ENCODE measurements around the gene PHOSPHO2. TPM values are rescaled to one million over a fixed set of nuclear protein-coding genes. Genes with fewer than 3 reads are reported as not detected.

Gene PHOSPHO2
- total RNA-seq, 4 donors from 2014 or later = 6.1 to 10.5 (median 7.5) TPM

DNA sequence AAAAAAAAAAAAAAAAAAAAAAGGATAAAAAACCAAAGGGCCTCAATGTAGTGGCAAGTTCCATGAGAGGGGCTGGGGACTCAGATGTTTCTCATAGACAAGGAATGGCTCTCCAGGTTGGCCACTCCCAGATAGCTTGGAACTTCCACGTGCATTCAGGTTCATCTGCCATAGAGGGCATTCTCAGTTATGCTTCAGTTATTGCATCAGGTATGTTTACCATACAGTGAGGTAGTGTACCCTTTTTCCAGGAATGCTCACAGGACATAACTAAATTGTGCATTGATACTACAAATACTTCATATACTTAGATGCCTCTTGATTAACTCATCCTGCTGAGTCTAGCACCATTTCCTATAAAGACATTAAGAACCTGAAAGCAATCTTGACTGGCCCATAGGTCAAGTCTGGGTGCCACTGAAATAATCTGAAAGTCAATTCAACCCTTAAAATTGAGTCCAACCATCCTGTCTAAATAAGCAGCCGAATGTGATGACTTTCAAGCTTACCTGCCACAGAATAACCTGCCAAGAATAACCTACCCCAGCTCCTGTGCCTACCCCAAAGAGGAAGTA is 24.7 kb downstream of the PHOSPHO2 start:
- Histone ChIP-seq H3K36me3 (no peaks in the 10 kb centered on the region), H3K4me1 (peaks cover 0 to 8% of the 10 kb centered on the region in 2 donors), H3K9me3 (no peaks in the 10 kb centered on the region), H3K4me3 (no peak overlapping the region), H3K27ac (no peak overlapping the region), H3K27me3 (no peaks in the 10 kb centered on the region)
- TF ChIP-seq, protein P1, sequence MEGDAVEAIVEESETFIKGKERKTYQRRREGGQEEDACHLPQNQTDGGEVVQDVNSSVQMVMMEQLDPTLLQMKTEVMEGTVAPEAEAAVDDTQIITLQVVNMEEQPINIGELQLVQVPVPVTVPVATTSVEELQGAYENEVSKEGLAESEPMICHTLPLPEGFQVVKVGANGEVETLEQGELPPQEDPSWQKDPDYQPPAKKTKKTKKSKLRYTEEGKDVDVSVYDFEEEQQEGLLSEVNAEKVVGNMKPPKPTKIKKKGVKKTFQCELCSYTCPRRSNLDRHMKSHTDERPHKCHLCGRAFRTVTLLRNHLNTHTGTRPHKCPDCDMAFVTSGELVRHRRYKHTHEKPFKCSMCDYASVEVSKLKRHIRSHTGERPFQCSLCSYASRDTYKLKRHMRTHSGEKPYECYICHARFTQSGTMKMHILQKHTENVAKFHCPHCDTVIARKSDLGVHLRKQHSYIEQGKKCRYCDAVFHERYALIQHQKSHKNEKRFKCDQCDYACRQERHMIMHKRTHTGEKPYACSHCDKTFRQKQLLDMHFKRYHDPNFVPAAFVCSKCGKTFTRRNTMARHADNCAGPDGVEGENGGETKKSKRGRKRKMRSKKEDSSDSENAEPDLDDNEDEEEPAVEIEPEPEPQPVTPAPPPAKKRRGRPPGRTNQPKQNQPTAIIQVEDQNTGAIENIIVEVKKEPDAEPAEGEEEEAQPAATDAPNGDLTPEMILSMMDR (IDR thresholded peaks at IDR 0.05) = no peak
- no peak for TF ChIP-seq POLR2A (IDR thresholded peaks at IDR 0.05)
- intact Hi-C loops (cut with DNase I; ENCODE audit: low total_unique reads) = no loop called here
- no peak for DNase-seq

DNA sequence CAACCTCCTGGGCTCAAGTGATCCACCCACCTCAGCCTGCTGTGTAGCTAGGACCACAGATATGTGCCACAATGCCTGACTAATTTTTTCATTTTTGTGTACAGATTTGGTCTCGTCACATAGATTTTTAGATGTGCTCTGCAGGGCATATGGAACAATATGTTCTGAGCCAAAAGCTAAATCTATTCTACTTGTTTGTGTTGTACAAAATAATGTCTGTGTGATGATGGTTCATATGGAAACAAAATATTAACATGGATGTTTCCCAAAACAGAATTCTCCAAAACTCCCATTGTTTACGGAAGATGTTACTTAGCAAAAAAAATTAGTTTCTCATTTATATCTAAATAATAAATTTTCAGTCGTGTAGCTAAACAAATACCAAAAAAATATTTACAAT is 26.7 kb downstream of the PHOSPHO2 start:
- H3K27ac ChIP-seq = no peak overlapping the region
- H3K27me3 ChIP-seq = no peaks in the 10 kb centered on the region
- peaks cover 0 to 8% of the 10 kb centered on the region in 2 donors for H3K4me1 ChIP-seq
- no peaks in the 10 kb centered on the region for H3K9me3 ChIP-seq
- DNase-seq = no peak
- TF ChIP-seq POLR2A (IDR thresholded peaks at IDR 0.05) = no peak
- TF ChIP-seq, protein P1 (IDR thresholded peaks at IDR 0.05) = no peak
- intact Hi-C loops (cut with DNase I; ENCODE audit: low total_unique reads) = no loop called here
- no peak overlapping the region for H3K4me3 ChIP-seq
- H3K36me3 ChIP-seq = no peaks in the 10 kb centered on the region

DNA sequence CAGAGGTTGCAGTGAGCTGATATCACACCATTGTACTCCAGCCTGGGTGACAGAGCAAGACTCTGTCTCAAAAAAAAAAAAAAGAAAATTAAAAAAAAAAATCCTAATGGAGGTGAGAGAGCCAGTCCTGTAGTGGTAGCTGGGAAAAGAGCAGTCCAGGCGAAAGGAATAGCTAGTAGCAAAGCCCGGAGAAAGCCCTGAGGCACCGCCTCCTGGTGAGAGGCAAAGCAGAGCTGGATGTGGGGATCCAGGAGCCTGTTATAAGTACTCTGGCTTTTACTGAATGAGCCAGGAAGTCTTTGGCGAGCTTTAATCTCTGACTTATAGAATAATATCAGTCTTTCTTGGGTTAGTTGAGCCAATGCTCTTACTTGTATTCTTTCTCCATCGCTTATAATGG is 32.8 kb downstream of the PHOSPHO2 start:
- no peaks in the 10 kb centered on the region for H3K27me3 ChIP-seq
- no peaks in the 10 kb centered on the region for H3K4me1 ChIP-seq
- no peak for DNase-seq
- no peak overlapping the region for H3K27ac ChIP-seq
- no peaks in the 10 kb centered on the region for H3K36me3 ChIP-seq
- intact Hi-C loops (cut with DNase I; ENCODE audit: low total_unique reads) = no loop called here
- TF ChIP-seq, protein P1 (IDR thresholded peaks at IDR 0.05) = no peak
- no peak for TF ChIP-seq POLR2A (IDR thresholded peaks at IDR 0.05)
- H3K4me3 ChIP-seq = no peak overlapping the region
- H3K9me3 ChIP-seq = no peaks in the 10 kb centered on the region

DNA sequence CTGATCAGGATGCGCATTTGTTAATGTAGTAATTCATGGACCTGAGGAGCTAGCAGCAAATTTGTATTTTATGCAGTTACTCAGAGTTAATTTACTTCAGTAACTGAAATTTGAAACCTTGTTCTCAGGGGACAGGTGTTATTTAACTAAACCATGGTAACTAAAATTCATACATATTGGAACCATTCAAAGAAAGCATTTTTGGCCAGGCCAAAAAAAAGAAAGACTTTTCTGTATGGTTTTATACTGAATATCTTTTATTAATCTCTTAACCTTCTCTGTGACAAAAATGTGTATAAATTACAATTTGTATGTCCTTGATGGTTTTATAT is 35.0 kb downstream of the PHOSPHO2 start:
- no peak for DNase-seq
- TF ChIP-seq, protein P1 (IDR thresholded peaks at IDR 0.05) = no peak
- TF ChIP-seq POLR2A (IDR thresholded peaks at IDR 0.05) = no peak
- intact Hi-C loops (cut with DNase I; ENCODE audit: low total_unique reads) = no loop called here

DNA sequence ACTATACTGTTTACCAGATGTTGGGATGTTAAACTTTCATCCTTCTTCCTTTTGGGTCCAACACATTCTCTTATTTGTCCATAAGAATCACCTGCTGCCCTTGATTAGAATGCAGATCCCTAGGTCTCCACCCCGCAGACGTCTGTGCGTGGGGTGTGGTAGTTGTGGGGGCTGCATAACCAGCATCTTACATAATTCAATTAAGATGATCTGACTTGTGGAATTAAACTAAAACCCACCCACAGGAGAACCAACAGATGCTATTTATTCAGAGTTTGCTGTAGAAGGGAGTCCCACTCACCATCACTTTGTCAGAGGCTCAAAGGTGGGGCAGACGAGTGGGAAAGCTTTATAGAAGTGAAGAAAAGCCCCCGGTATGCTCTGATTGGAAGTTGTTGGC is 37.8 kb downstream of the PHOSPHO2 start:
- no peaks in the 10 kb centered on the region for H3K27me3 ChIP-seq
- TF ChIP-seq POLR2A (IDR thresholded peaks at IDR 0.05) = no peak
- TF ChIP-seq, protein P1 (IDR thresholded peaks at IDR 0.05) = no peak
- H3K27ac ChIP-seq = peak overlapping the region; percentile 5 to 16
- H3K36me3 ChIP-seq = no peaks in the 10 kb centered on the region
- intact Hi-C loops (cut with DNase I; ENCODE audit: low total_unique reads) = no loop called here
- no peak for DNase-seq
- no peaks in the 10 kb centered on the region for H3K9me3 ChIP-seq
- H3K4me1 ChIP-seq = no peaks in the 10 kb centered on the region
- H3K4me3 ChIP-seq = no peak overlapping the region

More for the DNA sequence above, 35.0 kb downstream of the PHOSPHO2 start:
- Histone ChIP-seq H3K27me3 (no peaks in the 10 kb centered on the region), H3K9me3 (no peaks in the 10 kb centered on the region), H3K27ac (no peak overlapping the region), H3K4me3 (no peak overlapping the region), H3K4me1 (no peaks in the 10 kb centered on the region), H3K36me3 (no peaks in the 10 kb centered on the region)
